Right ventricle myocardium inferior (tissue), 1 donor: ENCODE data around the gene PI4KA. TPM values are rescaled to one million over a fixed set of nuclear protein-coding genes. Genes with fewer than 3 reads are reported as not detected.
"Not testable (repeated sequence)": the region's sequence is repeated elsewhere in the genome, so short reads cannot be mapped to it uniquely, and the experiment has no call there.

Source experiments
- ATAC-seq: fragments of 200-7000 bp; cut with Tn5 transposase; one replicate; pipeline ENCODE4 v1.9.1; 2020; ENCODE audit warnings: mild to moderate bottlenecking, moderate library complexity
- DNase-seq: peaks from one replicate; pipeline ENCODE4 v3.0.0; 2021; ENCODE audit errors: missing footprints
- intact Hi-C: fragments of 100-400 bp; cut with DNase I; formaldehyde crosslinking; loops from one replicate; pipeline ENCODE4 v1.11.0; 2022
- total RNA-seq: library from RNA; stranded (reverse); fragmentation: NEBNext Ultra II Directional; extraction: Animal tissue kit (Norgen Biotek cat#: 25700); gene quantifications from one replicate; pipeline ENCODE4 v1.2.1, GENCODE V29; 2021
- donor health status: DM: no; HTN: yes; CAD: no; lungs with severe emphysema.

PI4KA gene
- total RNA-seq, 1 donor from 2014 or later: 46.0 TPM

DNA sequence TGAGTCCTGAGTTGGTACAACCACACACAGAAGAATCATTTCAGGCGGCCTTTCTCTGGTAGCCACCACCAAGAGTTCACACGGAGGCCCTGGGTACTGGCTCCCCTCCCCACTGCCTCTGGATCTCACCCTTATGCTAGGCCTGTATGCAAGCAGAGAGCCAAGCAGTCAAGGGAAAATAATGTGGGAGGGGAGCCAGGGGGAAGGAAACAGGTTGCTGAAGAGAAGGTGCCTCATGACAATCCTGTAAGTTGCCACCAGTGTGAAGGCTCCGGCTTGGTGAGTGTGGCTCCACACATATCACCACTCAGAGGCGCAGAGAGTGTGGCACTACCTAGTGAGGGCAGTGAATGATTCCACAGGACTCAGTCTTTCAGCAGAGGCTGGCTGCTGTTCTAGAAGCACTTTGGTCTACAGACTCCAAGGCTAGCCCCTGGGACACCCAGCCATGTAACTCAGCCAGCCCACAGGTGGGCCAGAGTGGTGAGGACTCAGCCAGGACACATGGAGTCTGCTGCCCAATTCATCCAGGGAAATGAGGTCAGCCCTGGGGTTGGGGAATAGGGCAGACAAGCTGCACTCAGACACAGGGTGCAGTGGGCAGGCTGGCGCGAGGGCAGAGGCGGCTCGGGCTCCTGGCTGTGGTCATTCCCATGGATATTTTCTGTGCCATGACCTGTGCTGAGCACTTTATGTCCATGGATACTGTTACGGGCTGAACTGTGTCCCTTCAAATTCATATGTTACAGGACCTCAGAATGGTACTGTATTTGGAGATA, 133.7 kb downstream of the PI4KA start:
- DNase-seq (no peak), ATAC-seq (no peak)

DNA sequence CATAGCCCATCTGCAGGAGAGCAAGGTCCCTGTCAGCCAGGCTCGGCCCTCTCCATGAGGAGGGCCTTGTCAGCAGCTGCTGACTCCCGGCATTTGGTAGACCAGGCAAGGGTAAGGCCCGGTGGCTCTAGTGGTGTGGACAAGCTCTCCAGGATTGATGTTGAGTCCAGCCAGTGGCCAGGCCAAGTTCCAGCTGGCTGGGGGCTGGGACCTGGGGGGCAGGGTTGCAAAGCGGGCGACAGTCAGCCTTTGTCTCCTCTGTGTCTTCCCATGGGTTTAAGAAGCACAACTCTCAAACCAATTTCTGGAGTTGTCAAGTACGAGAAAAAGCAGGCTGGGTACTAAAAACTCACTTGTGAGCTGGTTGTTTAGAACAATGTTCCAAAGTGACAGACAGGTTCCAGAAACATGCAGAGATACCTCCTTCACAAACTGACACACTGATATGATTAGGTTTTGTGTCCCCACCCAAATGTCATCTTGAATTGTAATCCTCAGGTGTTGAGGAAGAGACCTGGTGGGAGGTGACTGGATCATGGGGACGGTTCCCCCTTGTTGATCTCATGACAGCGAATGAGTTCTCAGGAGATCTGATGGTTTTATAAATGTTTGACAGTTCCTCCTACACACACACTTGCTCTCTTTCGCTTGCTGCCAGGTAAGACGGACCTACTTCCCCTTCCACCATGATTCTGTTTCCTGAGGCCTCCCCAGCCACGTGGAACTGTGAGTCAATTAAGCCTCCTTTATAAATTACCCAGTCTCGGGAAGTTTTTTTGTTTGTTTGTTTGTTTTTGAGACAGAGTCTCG, 137.0 kb downstream of the PI4KA start:
- ATAC-seq: no peak
- intact Hi-C loops: no loop called here
- no peak for DNase-seq

More for the DNA sequence above, 133.7 kb downstream of the PI4KA start:
- intact Hi-C loops: no loop called here

DNA sequence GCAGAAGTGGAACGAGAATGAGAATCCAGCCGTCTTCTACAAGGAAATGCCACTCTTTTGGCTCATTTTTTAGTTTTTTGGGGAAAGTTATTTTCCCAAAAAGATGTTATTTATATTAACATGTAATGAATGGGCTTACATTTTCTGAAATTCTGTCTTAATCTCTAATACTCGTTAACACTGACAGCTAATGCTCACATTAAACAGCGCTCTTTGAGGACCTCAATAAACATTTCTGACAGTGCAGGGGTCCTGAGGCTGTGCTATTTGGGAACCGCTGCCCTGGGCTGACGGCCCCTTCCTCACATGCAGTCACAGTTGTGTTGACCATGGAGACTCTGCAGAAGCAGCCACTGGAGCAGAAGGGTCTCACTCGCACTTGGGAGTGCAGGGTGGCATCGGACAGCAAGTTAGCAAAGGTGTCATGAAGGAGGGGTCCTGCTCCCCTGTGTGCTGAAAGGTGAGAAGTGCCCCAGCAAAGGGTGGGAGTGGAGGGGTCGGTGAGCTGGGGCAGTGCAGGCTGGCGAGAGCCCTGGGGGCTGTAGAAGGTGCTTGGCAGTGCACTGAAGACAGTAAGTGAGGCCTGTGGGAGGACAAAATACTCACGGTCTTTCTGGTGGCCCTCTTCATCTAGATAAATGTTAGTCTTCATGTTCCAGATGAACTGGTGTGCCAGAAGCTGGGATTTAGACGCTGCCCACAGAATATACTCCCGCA, 137.8 kb downstream of the PI4KA start:
- DNase-seq (no peak), ATAC-seq (no peak)
- intact Hi-C loops: no loop called here

DNA sequence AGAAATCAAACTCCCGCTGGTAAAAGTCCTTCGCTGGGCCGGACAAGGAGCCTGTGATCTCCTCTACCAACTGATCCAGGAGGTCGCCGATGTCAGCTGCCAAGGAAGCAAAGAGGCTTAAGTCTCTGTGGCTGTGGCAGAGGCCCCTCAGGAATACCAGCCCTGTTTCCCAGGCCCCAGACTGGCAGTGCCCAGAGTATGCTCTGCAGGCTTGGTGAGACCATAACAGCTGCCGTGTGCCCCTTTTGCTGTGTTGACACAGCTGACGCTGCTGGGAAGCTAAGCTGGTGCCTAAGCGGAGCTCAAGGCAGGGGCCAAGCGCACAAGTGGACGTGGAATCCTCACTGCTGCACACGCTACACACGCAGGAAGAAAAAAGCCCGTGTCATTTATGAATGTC, 139.9 kb downstream of the PI4KA start:
- ATAC-seq, intact Hi-C loops: not testable (repeated sequence)

DNA sequence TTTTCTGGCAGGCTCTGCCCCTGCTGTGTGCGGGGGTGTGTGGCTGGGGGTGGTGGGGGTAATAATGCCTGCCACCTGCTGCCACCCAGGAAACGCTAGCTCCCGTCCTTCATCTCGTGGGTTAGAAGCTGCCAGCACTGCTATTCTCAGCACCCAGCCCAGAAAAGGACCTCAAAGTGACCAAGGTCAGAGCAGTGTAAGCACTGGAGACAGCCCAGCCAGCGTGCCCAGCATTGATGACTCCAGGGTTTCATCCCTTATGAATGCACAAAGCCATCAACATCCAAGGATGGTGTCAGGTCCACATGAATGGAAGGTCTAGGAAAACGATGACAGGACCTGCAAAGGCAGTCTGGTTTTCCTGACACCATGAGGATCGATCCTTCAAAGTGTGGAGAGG, 140.6 kb downstream of the PI4KA start:
- ATAC-seq, DNase-seq, intact Hi-C loops: not testable (repeated sequence)

More for the DNA sequence above, 139.9 kb downstream of the PI4KA start:
- not testable (repeated sequence) for DNase-seq

DNA sequence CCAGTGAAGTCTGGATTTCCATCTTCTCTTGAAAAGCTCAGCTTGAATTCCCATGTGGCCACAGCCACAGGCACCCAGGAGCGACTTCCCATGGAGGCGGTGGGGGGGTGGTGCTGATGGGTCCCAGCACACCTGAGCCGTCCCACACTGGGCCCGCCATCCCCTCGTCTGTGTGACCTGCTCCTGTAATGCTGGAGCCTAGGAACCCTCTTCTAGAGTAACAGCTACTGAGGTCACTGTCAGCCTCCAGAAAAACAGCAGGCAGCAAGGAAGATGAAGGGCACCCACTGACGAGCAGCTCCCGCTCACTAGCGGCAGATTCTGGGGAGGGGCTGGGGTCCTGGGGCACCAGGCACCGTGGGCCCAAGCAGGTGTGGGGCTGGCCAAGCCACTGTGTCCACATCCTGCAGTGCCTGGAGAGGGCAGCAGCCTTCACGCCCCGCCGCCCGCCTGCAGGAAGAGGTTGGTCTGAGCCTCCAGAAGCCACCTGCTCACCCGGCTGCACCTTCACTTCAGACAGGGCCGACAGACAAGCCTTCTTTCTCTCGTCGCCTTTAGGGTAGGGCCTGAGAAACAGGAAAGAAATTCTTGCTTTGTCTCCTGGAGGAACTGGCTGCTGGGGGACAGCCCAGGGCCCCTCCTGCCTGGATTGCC, 141.3 kb downstream of the PI4KA start:
- DNase-seq, intact Hi-C loops, ATAC-seq: not testable (repeated sequence)

DNA sequence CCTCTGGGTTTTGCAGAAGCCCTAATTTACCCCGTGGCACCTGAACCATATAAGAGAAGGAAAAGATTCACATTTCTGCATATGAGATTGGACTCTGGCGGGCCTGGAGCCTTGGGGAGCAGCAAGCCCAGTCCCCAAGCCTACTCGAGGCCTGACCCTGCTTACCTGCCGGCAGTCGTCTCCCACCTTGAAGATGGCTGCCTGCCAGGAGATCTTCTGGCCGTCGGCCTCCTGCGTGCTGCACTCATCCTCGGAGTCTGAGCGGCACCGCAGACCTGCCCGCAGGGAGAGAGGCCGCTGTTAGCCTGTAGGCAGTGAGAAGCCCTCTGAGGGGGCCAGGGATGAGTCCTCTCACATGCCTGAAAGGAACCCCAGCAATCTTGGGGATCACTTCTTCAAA, 145.5 kb downstream of the PI4KA start:
- DNase-seq, ATAC-seq, intact Hi-C loops: not testable (repeated sequence)

DNA sequence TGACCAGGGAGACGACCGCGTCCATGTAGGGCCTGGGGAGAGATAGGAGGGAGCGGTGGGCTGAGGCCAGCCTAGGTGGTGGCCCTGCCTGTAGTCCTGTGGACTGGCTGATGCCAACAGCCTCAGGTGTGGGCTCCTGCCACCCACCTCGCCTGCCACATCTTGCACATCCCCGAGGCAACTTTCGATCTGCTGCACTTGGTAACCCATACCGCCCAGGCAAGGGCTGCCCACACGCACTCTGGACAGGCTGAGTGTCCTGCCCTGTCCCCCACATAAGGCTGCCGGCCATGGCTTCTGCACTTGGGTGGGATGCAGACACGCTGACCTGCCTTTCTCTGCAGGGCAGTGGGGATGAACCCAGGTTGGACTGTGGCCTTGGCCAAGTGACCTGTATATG, 148.6 kb downstream of the PI4KA start:
- ATAC-seq, intact Hi-C loops, DNase-seq: not testable (repeated sequence)

DNA sequence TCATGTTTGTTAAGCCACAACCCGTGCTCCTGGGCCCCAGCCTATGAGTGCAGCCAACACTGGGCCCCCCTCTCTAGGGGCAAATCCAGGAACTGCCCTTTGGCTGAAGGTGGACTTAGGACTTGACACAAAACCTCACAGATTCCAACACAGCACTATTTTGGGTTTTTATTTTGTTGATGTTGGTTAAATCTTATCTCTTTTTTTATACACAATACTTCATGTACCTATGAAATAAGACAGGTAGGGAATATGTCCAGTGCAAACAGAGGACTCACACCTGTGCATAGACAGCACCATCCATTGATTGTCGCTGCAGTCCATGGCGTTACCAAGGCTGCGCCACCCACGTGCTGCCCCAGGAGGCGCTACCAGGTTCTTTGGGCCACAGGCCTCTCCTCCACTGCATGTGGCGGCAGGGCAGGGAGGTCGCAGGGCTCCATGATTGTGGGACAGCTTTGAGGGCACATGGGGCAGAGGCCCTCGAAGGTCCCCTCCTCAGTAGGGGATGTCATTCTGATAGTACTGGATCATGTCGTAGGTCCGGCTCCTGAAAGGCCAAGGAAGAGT, 151.0 kb downstream of the PI4KA start:
- ATAC-seq, intact Hi-C loops, DNase-seq: not testable (repeated sequence)

DNA sequence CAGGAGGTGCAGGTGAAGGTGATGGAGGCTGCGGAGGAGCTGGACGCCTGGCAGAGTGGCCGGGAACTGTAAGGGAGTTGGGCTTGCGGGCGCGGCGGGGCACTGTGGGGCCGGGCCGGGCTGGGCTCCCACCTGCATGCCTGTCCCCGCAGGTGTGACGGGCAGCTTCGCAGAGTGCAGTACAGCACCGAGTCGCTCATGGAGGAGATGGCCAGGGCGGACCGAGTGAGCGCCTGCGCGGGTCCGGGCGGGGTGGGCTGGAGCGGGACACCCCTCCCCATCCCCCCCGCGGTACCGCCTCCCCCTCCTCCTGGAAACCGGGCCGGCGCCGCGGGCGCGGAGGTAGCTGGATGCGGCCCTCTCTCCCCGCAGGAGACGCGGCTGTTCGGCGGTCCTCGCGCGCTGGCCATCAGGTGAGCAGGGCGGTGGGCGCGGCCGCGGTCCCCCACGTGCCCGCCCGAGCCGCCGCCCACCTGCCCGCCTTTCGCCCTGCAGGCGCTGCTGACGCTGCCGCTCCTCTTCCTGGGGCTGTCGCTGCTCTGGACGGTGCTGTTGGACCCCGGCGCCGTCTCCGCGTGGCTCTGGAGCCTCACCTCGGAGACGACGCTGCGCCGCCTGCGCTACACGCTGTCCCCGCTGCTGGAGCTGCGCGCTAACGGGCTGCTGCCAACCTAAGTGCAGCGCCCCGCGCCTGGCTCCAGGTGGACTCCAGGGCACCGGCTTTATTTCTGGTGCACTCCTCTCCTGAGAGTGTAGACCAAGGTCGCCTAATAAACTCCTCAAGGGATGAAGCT, 154.6 kb downstream of the PI4KA start:
- ATAC-seq, intact Hi-C loops, DNase-seq: not testable (repeated sequence)

DNA sequence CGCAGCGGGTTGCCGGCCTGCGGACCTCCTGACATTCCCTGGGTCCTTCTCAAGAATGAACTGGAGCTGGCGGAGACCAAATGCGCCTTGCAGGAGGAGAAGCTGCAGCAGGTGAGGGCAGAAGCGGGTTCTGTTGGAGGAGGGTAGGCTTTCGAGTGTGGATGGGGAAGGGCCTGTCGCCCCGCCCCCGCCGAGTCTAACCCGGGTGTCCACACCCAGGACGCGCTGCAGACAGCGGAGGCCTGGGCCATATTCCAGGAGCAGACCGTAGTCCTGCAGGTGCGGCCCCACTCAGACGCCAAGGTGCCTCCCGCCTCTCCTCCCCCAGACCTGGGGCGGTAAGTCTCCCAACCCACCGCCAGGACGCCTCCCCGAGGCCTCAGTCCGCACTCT, 155.2 kb downstream of the PI4KA start:
- ATAC-seq (peak; percentile 40), DNase-seq (peak; percentile 89)
- intact Hi-C loops: not testable (repeated sequence)

DNA sequence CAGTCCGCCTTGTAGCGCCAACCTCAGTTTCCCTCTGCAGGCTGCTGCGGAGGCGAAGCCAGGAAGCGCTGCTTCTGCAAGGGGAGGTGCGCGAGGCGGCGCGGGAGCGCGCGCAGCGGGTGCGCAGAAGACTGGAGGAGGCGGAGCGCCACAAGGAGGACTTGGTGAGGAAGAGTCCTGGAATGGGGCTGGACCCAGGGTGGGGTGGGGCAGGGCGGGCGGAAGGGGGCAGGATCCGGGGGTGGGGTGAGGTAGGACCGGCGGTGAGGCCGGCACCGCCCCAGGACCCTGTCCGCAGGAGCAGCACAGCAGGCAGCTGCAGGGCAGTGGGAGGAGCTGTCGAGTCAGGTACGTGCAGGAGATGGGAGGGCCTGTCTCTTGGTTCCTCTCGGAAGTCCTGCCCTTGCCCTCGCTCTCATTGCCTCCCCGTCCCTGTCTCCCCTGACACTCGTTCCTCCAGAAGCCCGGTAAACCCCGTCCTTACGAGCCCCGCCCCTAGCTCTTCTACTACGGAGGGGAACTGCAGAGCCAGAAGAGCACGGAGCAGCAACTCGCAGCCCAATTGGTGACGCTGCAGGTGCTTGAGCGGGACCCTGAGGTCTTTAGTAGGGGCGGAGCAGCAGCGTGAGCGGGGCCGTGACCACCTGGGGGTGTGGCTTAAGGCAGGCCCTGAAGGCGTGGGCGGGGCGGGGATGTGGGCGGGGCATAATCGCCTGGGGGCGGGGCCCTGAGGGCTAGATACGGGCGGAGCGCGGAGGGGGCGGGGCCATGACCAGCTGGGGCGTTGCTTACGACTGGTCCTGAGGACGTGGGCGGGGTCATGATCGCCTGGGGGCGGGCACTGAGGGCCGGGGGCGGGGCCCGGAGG, 155.8 kb downstream of the PI4KA start:
- peak; percentile 96 for ATAC-seq

DNA sequence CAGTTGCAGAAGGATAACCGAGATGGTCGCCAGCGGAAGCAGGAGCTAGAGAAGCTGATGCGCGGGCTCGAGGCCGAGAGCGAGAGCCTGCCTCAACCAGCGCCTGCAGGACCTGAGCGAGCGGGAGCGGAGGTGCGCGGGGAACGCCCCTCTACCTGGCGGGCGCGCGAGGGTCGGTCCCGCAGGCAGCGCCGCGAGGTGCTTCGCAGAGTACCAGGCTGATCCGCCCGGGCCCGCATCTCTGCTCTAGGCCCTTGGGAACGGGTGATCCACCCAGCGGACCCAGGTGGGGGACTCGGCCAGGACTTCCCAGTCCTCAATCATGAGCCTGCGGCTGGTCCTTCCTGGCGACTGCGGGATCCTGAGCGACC, 156.5 kb downstream of the PI4KA start:
- DNase-seq, intact Hi-C loops: not testable (repeated sequence)
- ATAC-seq: peak; percentile 2

More for the DNA sequence above, 155.8 kb downstream of the PI4KA start:
- peak; percentile 98 for DNase-seq
- intact Hi-C loops: not testable (repeated sequence)

DNA sequence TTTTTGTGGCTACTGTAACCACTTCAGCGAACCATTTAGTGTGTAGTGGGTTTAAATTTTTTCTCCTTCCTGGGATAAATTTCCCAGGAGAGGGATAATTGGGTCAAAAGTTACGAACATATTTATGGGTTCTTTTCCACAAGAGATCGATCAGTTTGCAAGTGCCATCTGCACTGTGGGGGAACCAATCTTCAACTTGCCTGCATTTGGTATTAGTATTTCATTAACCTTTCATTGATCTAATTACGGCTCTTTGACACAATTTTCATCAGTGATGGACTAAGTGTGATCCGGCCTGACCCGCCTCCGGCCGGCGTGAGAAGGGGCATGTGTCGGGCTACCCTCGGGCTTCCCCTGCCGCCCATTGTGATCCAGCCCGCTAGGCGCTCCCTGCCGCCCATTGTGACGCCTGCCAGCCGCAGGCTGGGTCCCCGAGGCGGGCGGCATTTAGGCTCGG, 156.9 kb downstream of the PI4KA start:
- DNase-seq, intact Hi-C loops: not testable (repeated sequence)
- peak; percentile 4 for ATAC-seq

DNA sequence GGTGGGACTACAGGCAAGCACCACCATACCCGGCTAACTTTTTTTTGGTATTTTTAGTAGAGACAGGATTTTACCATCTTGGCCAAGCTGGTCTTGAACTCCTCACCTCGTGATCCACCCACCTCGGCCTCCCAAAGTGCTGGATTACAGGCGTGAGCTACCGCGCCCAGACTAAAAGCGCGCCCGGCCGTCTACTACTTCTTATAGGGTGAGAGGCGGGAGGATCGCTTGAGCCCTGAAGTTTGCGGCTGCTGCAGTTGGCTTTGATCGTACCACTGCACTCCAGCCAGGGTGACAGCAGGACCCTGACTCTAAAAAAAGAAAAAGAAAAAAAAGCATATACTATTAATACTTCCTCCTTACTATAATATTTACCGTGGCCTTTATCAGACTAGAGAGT, 158.3 kb downstream of the PI4KA start:
- ATAC-seq, DNase-seq, intact Hi-C loops: not testable (repeated sequence)

DNA sequence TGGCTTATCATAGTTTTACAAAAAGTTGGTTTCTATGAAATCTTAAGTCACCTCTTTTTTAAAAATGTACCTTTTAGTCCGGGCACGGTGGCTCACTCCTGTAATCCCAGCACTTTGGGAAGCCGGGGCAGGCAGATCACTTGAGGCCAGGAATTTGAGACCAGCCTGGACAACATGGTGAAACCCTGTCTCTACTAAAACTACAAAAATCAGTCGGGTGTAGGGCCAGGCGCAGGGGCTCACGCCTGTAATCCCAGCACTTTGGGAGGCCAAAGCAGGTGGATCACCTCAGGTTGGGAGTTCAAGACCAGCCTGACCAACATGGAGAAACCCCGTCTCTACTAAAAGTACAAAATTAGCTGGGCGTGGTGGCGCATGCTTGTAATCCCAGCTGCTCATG, 158.8 kb downstream of the PI4KA start:
- intact Hi-C loops: loop anchor here (5.0 kb wide), 2 partner anchors 133 to 203 kb away; partner anchors contain the start of gene KLHL22
- DNase-seq, ATAC-seq: not testable (repeated sequence)
